HG03135 (cell line): ENCODE measurements around the gene CENPP.

Experiments used
- ATAC-seq: cut with Tn5 transposase; IDR thresholded peaks from one replicate; pipeline ENCODE4 v1.9.1; 2021; ENCODE audit warnings: mild to moderate bottlenecking, moderate library complexity; ENCODE audit not compliant: unreplicated experiment

Gene CENPP

GRCh38 chr9:92474587-92474986 is 148.8 kb downstream of the CENPP start:
- no peak for ATAC-seq

- ATAC-seq, result no peak
These were observed 151.2 kb downstream of the CENPP start for GRCh38 chr9:92476962-92477361.

GRCh38 chr9:92478783-92479182 is 153.0 kb downstream of the CENPP start:
- ATAC-seq, result no peak

- no peak for ATAC-seq
These were observed 153.6 kb downstream of the CENPP start for GRCh38 chr9:92479346-92479745.

DNA sequence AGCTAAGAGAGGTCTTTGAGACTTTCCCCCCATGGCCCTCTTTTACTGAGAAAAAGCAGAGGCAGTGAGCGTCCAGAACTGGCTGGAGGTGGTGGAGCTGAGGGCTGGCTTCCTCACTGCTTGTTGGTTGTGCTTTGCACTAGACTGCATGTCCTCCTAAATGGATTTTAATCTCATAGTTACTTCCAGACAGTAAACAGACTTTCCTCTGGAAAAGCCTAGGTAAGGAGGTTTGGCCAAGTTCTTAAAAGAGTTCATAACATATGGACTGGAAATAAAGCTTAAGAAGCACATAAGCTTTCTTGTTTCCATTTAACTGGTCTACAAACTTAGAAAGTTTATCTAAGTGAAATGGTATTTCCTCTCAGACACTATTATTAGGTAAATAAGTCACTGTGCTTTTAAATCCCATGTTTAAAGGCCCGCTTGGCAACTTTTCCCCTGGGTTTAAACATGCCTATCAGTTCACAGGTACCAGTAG is 154.6 kb downstream of the CENPP start:
- no peak for ATAC-seq

GRCh38 chr9:92480986-92481633 is 155.4 kb downstream of the CENPP start:
- ATAC-seq, result no peak

- no peak for ATAC-seq
These were observed 156.6 kb downstream of the CENPP start, which contains the start of gene ASPN for GRCh38 chr9:92482329-92482728. Gene ASPN, minus strand, starts transcription at chr9:92482506.

- ATAC-seq, result no peak
These were observed 157.1 kb downstream of the CENPP start for GRCh38 chr9:92482805-92483204.

- no peak for ATAC-seq
These were observed 158.1 kb downstream of the CENPP start for GRCh38 chr9:92483627-92484545.

- no peak for ATAC-seq
These were observed 158.8 kb downstream of the CENPP start for GRCh38 chr9:92484563-92484962.

DNA sequence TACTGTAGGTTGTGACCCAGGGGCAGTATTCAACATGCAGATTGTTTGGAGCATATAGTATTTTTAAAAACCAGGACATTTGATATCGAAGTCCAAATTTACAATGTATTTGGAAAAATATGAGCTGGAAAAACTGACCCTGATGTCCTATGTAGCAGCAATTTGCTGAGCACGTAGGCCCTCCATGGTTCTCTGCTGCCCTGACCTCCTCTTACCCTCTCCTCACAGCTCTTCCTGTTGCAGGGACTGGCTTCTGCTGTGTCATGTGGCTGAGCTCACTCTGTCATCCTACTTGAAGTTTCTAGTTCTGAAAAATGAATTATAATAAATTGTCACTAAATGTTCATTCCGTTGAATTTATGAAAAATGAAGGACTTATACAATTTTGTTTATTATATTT is 160.6 kb downstream of the CENPP start:
- no peak for ATAC-seq

DNA sequence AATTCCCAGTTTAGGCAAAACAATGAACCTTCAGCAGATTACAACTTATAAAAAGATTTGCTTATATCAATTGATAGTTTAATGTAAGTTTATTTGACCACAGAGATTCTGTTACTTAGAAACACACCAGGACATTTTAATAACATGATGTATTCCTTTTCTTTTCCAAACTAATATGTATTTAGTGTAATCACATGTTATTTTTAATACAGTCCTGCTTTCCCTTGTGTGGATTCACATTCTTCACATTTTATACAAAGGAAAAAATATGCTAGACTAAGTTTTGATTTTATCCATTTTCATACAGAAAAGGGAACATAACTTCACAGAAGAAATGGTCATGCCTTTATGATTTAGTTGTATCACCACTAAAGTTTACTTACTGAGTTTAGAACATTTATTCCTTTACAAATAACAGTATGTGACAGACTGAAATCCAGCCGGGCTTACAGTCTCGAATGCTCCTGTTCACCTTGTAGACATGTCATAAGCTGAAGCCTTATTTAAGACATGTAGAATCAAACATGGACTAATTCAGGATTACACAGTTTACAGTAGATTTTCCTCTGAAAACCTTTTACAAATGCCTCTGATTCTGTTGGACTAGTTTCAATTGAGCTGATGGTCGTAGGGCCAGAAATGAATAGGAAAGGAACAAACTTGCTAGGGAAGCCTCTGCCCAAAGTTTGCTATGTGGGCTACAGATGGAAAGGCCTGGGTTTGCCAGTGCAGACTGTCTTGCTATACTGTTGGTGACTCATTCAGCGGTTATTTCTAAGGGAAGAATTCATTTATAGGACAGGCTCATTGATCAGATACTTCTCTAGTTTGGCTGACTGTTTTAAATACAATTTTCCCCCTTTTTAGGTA is 163.2 kb downstream of the CENPP start:
- no peak for ATAC-seq

DNA sequence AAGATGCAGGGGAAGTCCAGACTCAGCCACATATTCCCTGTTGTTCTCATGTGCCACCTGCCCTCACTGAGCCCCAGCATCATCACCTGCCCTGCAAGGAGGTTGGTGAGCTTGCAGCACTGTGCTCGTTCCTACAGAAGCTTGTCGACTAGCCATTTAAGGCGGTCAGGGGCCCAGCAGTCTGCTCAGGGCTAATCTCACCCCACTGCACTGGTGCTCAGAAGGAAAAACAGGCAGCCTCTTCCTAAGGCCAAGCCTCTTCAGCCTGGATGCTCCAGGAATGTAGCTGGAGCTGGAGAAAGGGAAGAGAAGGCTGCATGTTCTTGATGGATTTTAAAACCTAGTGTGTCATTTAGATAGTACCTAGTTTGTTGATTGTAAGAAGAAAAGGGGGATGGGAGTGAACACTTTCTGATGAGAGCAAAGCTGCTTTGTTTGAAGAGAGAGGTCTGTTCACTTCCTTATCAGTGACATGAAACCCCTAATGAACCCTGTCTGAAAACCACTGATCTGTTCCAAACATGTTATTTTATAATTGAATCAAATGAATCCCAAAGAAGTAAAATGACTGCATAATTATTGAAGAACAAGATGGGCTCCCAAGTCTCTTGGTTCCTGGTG is 167.1 kb downstream of the CENPP start:
- no peak for ATAC-seq

GRCh38 chr9:92493749-92494387 is 168.1 kb downstream of the CENPP start:
- ATAC-seq, result no peak

- no peak for ATAC-seq
These were observed 169.1 kb downstream of the CENPP start for GRCh38 chr9:92494856-92495255.

GRCh38 chr9:92496396-92497176 is 170.8 kb downstream of the CENPP start:
- ATAC-seq, result no peak

DNA sequence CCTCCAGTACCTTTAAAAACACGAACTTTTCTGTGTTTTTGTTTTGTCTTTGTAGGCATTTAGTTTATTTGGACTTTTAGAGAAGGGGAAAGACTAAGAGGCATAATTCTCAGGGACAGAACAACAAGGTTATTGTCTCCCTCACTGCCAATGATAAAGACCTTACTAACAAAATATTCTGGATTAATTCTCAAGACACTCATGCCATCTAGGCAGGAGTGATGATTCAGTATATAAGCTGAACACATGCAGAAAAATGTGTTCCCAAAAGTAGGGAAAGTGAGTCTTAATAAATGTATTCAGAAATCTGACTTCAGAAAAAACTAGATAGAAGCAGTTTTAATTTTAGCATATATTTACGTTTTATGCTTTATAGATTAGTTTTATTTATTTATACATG is 173.9 kb downstream of the CENPP start:
- ATAC-seq, result no peak

GRCh38 chr9:92500725-92501124 is 175.0 kb downstream of the CENPP start:
- no peak for ATAC-seq

DNA sequence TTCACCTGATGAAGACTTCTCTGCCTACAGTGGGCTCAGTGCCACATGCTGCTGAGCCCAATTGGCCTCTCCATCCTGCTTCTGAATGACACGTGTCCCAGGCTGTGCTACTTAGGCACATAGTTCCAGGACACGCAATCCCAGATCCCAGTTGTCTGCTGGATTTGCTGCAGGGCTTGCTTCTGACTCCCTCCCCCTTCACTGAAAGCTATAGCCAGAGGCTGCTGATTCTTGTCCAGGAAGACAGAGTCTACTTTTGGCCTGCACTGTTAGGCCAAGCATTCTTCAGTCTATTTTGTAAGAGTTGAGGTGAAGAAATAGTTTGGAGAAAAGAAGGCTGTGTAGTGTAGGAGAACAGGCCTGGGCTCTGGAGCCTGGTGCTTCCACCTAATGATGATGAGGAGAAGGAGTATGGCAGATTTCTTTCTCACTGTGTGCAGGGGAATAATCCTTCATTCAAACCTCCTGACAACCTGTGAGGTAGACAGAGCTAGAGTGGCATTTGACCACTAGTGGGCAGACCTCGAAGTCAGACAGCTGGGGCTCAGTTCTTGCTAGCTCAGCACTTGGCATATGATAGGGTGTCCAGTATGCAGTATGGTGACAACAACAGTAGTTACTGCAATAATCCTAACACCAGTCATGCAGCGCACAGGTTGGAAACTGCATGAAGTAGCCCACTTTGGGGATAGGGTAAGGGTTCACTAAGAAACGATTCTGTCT is 176.1 kb downstream of the CENPP start:
- no peak for ATAC-seq
